Inflammatory macrophage treated with lipopolysaccharide for 1 hour (primary cell): Measurements from ENCODE around the gene MYPOP.
"Not testable (repeated sequence)": the region's sequence is repeated elsewhere in the genome, so short reads cannot be mapped to it uniquely, and the experiment has no call there.

Source experiments
- DNase-seq, 2 donors: peaks; one replicate each; pipeline ENCODE4 v3.0.0-alpha.2; 2020 to 2022

Gene MYPOP

GRCh38 chr19:45905011-45905410 lies 2.6 kb upstream of the MYPOP start:
- DNase-seq, result no peak

- peak; percentile 95 to 100 for DNase-seq
Observed at GRCh38 chr19:45902651-45903625, 525 bp upstream of the MYPOP start.

GRCh38 chr19:45901432-45901911 lies 941 bp downstream of the MYPOP start:
- DNase-seq, result peak; percentile 53 to 59

GRCh38 chr19:45900738-45901431 lies 1.5 kb downstream of the MYPOP start:
- no peak for DNase-seq

- no peak for DNase-seq
Observed at GRCh38 chr19:45899919-45900589, 2.4 kb downstream of the MYPOP start.

- DNase-seq, result no peak
Observed at GRCh38 chr19:45899253-45899652, 3.2 kb downstream of the MYPOP start.

- DNase-seq, result peak; percentile 68 to 69
Observed at GRCh38 chr19:45897261-45897812, 5.1 kb downstream of the MYPOP start.

GRCh38 chr19:45895983-45896599 lies 6.3 kb downstream of the MYPOP start:
- not testable (repeated sequence) for DNase-seq

- DNase-seq, result no peak
Observed at GRCh38 chr19:45895519-45895972, 6.9 kb downstream of the MYPOP start.

- DNase-seq, result no peak
Observed at GRCh38 chr19:45890877-45891276, 11.5 kb downstream of the MYPOP start.

- DNase-seq, result no peak
Observed at GRCh38 chr19:45889210-45889885, 13.1 kb downstream of the MYPOP start.

GRCh38 chr19:45887200-45887710 lies 15.2 kb downstream of the MYPOP start:
- DNase-seq, result no peak

- peak; percentile 87 to 95 for DNase-seq
Observed at GRCh38 chr19:45886427-45887199, 15.8 kb downstream of the MYPOP start.

GRCh38 chr19:45885556-45886426 lies 16.6 kb downstream of the MYPOP start, which contains the start of gene IRF2BP1:
TSS of gene IRF2BP1 (minus strand) at chr19:45886141. CDS start at chr19:45885774, 367 bp downstream.
- DNase-seq, result peak; percentile 89 to 95

GRCh38 chr19:45884682-45885555 lies 17.5 kb downstream of the MYPOP start:
- no peak for DNase-seq

GRCh38 chr19:45883881-45884681 lies 18.3 kb downstream of the MYPOP start:
- no peak for DNase-seq

- no peak for DNase-seq
Observed at GRCh38 chr19:45883586-45883880, 18.9 kb downstream of the MYPOP start.
